Suprapubic skin (tissue), 4 donors: ENCODE results near the gene FAM222A. TPM values are rescaled to one million over a fixed set of nuclear protein-coding genes. Genes with fewer than 3 reads are reported as not detected.
A peak's percentile ranks its signal among the peaks of the same experiment; 100 is the strongest.

Experiments used
- DNase-seq, 2 donors: peaks; one replicate each; pipeline ENCODE4 v3.0.0-alpha.2; 2019; ENCODE audit warnings: low spot score in 2 of 2
- H3K27ac ChIP-seq: fragments of 200-600 bp; sonication (generic); one replicate; pipeline ENCODE4 v1.5.1; 2019
- H3K27me3 ChIP-seq: fragments of 200-600 bp; sonication (generic); one replicate; pipeline ENCODE4 v1.5.1; 2019
- H3K36me3 ChIP-seq: fragments of 200-600 bp; sonication (generic); one replicate; pipeline ENCODE4 v1.5.1; 2019
- H3K4me1 ChIP-seq: fragments of 200-600 bp; sonication (generic); one replicate; pipeline ENCODE4 v1.5.1; 2019
- H3K4me3 ChIP-seq: fragments of 200-600 bp; sonication (generic); one replicate; pipeline ENCODE4 v1.5.1; 2019; ENCODE audit warnings: mild to moderate bottlenecking
- H3K9me3 ChIP-seq: fragments of 200-600 bp; sonication (generic); one replicate; pipeline ENCODE4 v1.5.1; 2019
- EP300 ChIP-seq: sonication (generic); formaldehyde crosslinking; IDR thresholded peaks from one replicate; pipeline ENCODE4 v1.6.1; 2017; ENCODE audit warnings: antibody characterized with exemption
- POLR2A ChIP-seq, 2 donors: fragments of 450-650 bp; IDR thresholded peaks; one replicate each; pipeline ENCODE4 v1.6.1; 2017; ENCODE audit warnings: antibody characterized with exemption in 2 of 2, mild to moderate bottlenecking in 2 of 2, moderate library complexity in 2 of 2
- POLR2AphosphoS5 ChIP-seq, 3 donors: sonication (generic); formaldehyde crosslinking; IDR thresholded peaks; one replicate each; pipeline ENCODE4 v1.6.1; 2017; ENCODE audit warnings: antibody characterized with exemption in 3 of 3
- WGBS: methylation state at CpG from one replicate; pipeline ENCODE4 v1.1.5; 2018; 5-methylcytosine and 5-hydroxymethylcytosine counted together
- total RNA-seq, 4 donors: library from RNA; depleted of rRNA; stranded (reverse); fragments of >200 nt; gene quantifications; one replicate each; pipeline ENCODE4 v1.1.0, GENCODE V29; 2016
- TF ChIP-seq, protein P1 (sequence below), 2 donors: fragments of 200-600 bp in 1 of 2; fragments of 450-650 bp in 1 of 2; sonication (generic) in 1 of 2; IDR thresholded peaks; one replicate each; pipeline ENCODE4 v1.5.1; 2016 to 2019; ENCODE audit warnings: antibody characterized with exemption in 2 of 2, mild to moderate bottlenecking in 1 of 2, moderate library complexity in 1 of 2

The FAM222A gene
- total RNA-seq, 4 donors from 2014 or later = 3.9 to 8.5 (median 6.6) TPM

DNA sequence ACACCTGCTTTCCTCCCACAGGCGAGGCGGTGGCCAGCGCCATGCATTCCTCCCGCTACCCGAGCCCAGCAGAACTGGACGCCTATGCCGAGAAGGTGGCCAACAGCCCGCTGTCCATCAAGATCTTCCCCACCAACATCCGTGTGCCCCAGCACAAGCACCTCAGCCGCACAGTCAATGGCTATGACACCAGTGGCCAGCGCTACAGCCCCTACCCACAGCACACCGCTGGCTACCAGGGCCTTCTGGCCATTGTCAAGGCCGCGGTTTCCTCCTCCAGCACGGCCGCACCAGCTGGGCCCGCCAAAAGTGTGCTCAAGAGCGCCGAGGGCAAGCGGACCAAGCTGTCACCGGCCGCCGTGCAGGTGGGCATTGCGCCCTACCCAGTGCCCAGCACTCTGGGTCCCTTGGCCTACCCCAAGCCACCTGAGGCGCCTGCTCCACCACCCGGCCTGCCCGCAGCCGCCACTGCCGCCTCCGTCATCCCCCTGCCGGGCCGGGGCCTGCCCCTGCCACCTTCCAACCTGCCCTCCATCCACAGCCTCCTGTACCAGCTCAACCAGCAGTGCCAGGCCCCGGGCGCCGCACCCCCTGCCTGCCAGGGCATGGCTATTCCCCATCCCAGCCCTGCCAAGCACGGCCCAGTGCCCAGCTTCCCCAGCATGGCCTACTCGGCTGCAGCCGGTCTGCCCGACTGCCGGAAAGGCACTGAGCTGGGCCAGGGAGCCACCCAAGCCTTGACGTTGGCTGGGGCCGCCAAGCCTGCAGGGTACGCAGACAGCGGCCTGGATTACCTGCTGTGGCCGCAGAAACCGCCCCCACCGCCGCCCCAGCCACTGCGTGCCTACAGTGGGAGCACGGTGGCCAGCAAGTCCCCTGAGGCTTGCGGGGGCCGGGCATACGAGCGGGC lies 54.6 kb downstream of the FAM222A start:
- WGBS = 94% methylated on average over 43 of the region's 54 CpGs
- H3K36me3 ChIP-seq = no peaks in the 10 kb centered on the region
- no peak overlapping the region for H3K27ac ChIP-seq
- no peaks in the 10 kb centered on the region for H3K27me3 ChIP-seq
- TF ChIP-seq POLR2A (IDR thresholded peaks at IDR 0.05) (no peak), POLR2AphosphoS5 (IDR thresholded peaks at IDR 0.05) (no peak)
- H3K4me3 ChIP-seq = no peak overlapping the region
- peaks cover 1% of the 10 kb centered on the region for H3K9me3 ChIP-seq
- H3K4me1 ChIP-seq = peaks cover 1% of the 10 kb centered on the region
- DNase-seq = peak; percentile 35 to 79

GRCh38 chr12:109768901-109769670 lies 55.5 kb downstream of the FAM222A start:
- TF ChIP-seq POLR2A (IDR thresholded peaks at IDR 0.05) = no peak
- no peak for TF ChIP-seq POLR2AphosphoS5 (IDR thresholded peaks at IDR 0.05)
- no peak for TF ChIP-seq EP300
- TF ChIP-seq, protein P1, sequence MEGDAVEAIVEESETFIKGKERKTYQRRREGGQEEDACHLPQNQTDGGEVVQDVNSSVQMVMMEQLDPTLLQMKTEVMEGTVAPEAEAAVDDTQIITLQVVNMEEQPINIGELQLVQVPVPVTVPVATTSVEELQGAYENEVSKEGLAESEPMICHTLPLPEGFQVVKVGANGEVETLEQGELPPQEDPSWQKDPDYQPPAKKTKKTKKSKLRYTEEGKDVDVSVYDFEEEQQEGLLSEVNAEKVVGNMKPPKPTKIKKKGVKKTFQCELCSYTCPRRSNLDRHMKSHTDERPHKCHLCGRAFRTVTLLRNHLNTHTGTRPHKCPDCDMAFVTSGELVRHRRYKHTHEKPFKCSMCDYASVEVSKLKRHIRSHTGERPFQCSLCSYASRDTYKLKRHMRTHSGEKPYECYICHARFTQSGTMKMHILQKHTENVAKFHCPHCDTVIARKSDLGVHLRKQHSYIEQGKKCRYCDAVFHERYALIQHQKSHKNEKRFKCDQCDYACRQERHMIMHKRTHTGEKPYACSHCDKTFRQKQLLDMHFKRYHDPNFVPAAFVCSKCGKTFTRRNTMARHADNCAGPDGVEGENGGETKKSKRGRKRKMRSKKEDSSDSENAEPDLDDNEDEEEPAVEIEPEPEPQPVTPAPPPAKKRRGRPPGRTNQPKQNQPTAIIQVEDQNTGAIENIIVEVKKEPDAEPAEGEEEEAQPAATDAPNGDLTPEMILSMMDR (IDR thresholded peaks at IDR 0.05) = no peak
- peaks cover 8% of the 10 kb centered on the region for H3K4me1 ChIP-seq
- H3K9me3 ChIP-seq = no peaks in the 10 kb centered on the region
- no peak overlapping the region for H3K27ac ChIP-seq
- no peaks in the 10 kb centered on the region for H3K27me3 ChIP-seq
- DNase-seq = peak in 1 of 2 donors; percentile 73
- WGBS = 94% methylated on average over 14 of the region's 38 CpGs
- H3K4me3 ChIP-seq = no peak overlapping the region
- no peaks in the 10 kb centered on the region for H3K36me3 ChIP-seq

DNA sequence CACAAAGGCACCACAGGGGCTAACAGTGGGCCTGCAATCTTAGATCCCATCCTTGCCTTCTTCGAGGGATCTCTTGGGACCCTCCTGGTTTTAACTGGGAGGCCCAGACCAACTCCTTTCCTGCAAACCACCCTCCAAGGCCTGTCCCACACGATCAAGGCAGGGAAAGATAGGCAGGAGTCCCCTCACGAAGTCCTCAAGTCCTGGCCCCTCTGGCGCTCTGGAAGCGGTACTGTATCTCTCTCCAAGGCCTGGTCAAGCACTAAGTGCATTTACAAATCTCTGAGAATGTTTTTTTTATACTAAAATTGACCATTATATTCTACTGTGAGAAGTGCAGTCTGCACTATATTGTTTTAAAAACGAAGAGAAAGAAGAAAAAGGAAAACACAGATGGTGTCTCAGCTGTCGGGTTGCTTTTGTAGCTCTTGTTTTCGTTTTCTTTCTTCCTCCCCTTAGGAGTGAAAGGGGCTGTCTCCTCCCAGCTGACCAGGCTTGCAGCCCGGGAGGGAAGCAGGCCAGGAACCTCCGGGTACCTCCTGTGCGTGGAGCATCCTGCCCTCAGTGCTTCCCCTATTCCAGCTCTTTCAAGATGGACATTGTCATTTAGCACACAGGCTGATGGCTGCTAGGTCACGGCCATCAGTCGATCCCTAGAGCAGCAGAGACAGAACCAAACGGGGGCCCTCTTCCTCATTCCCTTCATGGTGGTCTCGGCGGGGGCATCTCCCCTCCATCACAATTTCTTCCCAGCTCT lies 56.7 kb downstream of the FAM222A start:
- Histone ChIP-seq H3K27ac (no peak overlapping the region), H3K4me3 (no peak overlapping the region), H3K4me1 (peaks cover 9% of the 10 kb centered on the region), H3K36me3 (no peaks in the 10 kb centered on the region), H3K27me3 (no peaks in the 10 kb centered on the region), H3K9me3 (no peaks in the 10 kb centered on the region)
- TF ChIP-seq, protein P1 (IDR thresholded peaks at IDR 0.05) = no peak
- no peak for TF ChIP-seq POLR2A (IDR thresholded peaks at IDR 0.05)
- no peak for TF ChIP-seq EP300
- no peak for TF ChIP-seq POLR2AphosphoS5 (IDR thresholded peaks at IDR 0.05)
- DNase-seq = peak in 1 of 2 donors; percentile 65
- WGBS = 77% methylated on average over 13 of the region's 16 CpGs

GRCh38 chr12:109770861-109771670 lies 57.4 kb downstream of the FAM222A start:
- H3K9me3 ChIP-seq = no peaks in the 10 kb centered on the region
- H3K36me3 ChIP-seq = no peaks in the 10 kb centered on the region
- H3K4me3 ChIP-seq = no peak overlapping the region
- peaks cover 9% of the 10 kb centered on the region for H3K4me1 ChIP-seq
- no peak overlapping the region for H3K27ac ChIP-seq
- WGBS = 80% methylated on average over 16 of the region's 17 CpGs
- DNase-seq = peak in 1 of 2 donors; percentile 71
- no peaks in the 10 kb centered on the region for H3K27me3 ChIP-seq
- no peak for TF ChIP-seq POLR2A (IDR thresholded peaks at IDR 0.05)
- no peak for TF ChIP-seq POLR2AphosphoS5 (IDR thresholded peaks at IDR 0.05)

DNA sequence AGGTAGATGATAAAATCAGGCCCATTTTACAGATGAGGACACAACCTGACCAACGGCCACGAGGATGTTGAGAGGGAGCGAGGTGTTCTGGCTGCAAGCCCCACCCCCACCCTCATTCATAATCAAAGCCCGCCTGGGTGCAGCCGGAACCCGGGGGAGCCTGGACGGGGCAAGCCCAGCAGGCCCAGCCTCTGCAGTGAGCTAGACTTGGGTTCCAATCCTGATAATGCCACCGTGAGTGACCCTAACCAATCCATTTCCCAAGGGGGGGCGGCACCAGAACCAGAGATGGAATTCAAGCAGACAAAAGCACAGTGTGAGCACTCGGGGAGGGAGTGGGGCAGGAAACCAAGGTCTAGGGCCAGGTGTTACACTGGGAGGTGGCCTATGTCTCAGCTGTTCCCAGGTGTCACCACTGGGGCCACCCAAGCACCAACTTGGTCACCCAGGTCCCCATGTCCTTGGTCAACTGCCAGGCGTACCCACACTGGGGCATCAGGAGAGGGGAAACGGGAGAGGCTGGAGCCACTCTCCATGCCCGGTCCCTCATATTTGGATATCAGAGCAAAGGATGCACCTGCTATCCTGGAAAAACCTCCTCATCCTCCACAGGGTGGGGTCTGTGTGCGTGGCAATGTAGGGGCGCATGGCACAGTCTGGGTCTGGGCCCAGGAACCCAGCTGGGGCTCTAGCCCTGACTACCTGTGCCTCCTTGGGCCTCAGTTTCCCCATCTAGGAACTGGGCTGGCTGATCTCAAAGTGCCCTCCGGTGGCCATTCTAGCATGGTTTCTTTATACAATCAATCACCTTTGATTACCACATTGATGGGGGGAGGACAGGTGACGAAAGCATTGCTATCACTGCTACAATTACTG lies 58.4 kb downstream of the FAM222A start:
- Histone ChIP-seq H3K27me3 (no peaks in the 10 kb centered on the region), H3K4me3 (no peak overlapping the region), H3K9me3 (no peaks in the 10 kb centered on the region), H3K4me1 (peaks cover 9% of the 10 kb centered on the region), H3K36me3 (no peaks in the 10 kb centered on the region), H3K27ac (no peak overlapping the region)
- WGBS = 83% methylated on average over 14 of the region's 17 CpGs
- TF ChIP-seq POLR2A (IDR thresholded peaks at IDR 0.05) (no peak), POLR2AphosphoS5 (IDR thresholded peaks at IDR 0.05) (no peak), EP300 (no peak)
- TF ChIP-seq, protein P1 (IDR thresholded peaks at IDR 0.05) = no peak
- peak; percentile 41 to 66 for DNase-seq
